ENCODE results near the gene SPAG6.

Gene SPAG6

DNA sequence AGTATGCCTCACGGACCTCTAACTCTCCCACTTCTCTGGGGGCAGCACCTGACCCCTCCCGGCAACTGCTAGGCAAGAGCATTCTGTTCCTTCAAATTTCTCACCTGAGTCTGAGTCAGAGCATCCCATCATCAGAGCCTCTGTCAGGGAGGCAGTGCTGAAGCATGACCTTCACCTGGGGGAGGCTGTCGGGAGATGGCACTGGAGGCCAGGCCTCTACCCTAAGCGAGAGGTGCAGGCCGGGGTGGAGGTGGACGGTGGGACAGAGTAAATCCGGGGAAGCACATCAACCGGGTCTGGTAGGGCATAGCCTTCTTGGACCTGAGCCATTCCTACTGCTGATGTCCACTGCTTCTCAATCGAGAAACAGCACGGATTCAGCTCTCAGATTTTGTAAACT is 90.4 kb downstream of the SPAG6 start:
- Histone ChIP-seq H3K27me3 (replicated peaks; ENCODE audit: control insufficient read depth, insufficient read depth, low read length) (no peaks in the 10 kb centered on the region), H3K36me3 (ENCODE audit: control insufficient read depth, insufficient read depth, low read length) (no peaks in the 10 kb centered on the region), H3K4me3 (replicated peaks; ENCODE audit: low read depth, low read length) (no peak overlapping the region)
- no peak for TF ChIP-seq CTCF (IDR thresholded peaks at IDR 0.05; ENCODE audit: insufficient read depth, low read length, poor library complexity, severe bottlenecking)
- no peak for DNase-seq (ENCODE audit: extremely low read depth, insufficient read length)

DNA sequence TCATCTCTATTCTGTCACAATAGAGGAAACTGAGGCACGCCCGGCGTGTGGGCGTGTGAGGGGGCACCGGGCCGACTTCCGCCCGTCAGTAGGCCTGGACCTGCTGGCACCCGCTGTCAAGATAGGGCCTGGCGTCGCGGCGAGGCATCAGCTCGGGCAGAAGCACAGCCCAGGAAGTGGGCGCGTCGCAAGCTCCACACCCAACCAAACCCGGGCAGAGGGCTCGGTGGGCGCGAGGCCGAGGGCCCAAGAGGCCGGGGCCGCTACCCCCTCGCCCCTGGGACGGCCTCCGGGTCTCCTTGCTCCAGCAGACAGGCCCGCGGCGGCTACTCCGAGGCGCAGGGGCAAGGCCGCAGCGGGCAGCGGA is 91.2 kb downstream of the SPAG6 start:
- DNase-seq (ENCODE audit: extremely low read depth, insufficient read length): no peak
- H3K27me3 ChIP-seq (replicated peaks; ENCODE audit: control insufficient read depth, insufficient read depth, low read length): no peaks in the 10 kb centered on the region
- TF ChIP-seq CTCF (IDR thresholded peaks at IDR 0.05; ENCODE audit: insufficient read depth, low read length, poor library complexity, severe bottlenecking): no peak
- peak overlapping the region; percentile 79 for H3K4me3 ChIP-seq (replicated peaks; ENCODE audit: low read depth, low read length)
- no peaks in the 10 kb centered on the region for H3K36me3 ChIP-seq (ENCODE audit: control insufficient read depth, insufficient read depth, low read length)

GRCh38 chr10:22436893-22437619 is 91.8 kb downstream of the SPAG6 start:
- Histone ChIP-seq H3K27me3 (replicated peaks; ENCODE audit: control insufficient read depth, insufficient read depth, low read length) (no peaks in the 10 kb centered on the region), H3K36me3 (ENCODE audit: control insufficient read depth, insufficient read depth, low read length) (no peaks in the 10 kb centered on the region), H3K4me3 (replicated peaks; ENCODE audit: low read depth, low read length) (peak overlapping the region; percentile 79)
- peak; percentile 32 for TF ChIP-seq CTCF (IDR thresholded peaks at IDR 0.05; ENCODE audit: insufficient read depth, low read length, poor library complexity, severe bottlenecking)
- DNase-seq (ENCODE audit: extremely low read depth, insufficient read length): peak; percentile 96

DNA sequence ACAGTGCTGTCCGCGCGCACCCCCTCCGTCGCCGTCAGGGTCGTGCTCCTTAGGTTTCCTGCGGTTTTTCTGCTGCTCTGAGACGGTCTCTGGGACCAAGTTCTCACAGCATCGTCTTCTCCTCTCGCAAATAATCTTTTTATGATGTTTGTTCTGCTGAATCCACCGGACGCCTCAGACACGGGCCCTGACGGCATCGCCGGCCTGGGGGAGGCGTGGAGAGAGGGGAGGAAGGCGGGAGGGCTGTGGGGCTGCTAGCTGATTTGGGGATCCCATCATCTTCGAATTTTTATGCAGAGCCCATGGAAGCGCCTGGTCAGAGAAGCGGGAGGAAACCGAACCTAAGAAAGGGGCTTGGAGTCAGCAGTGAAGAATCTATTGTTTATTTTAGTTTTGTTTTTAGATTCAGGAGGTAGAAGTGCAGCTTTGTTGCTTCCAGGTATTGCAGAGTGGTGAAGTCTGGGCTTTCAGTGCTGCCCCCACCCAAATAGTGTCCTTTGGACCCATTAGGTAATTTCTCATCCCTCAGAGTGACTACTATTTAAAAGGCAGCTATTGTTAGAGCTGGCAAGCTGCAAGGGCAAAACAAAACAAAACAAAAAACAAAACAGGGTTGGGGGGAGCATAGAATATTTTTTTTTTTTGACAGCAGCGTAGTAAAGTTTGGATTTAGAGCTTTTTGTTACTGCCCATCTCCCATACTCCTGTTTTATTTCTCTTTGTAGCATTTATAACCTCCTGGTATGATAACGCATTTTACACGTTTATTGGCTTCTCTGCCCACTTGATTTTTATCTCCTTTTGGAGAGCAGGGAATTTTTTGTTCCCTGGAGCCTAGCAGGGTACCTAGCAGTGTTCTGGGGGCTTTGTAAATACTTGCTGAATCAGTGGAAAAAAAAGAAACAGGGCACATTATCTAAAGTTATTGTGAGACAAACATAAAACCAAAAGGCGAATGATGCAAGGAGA is 92.6 kb downstream of the SPAG6 start:
- Histone ChIP-seq H3K4me3 (replicated peaks; ENCODE audit: low read depth, low read length) (peak overlapping the region; percentile 79), H3K27me3 (replicated peaks; ENCODE audit: control insufficient read depth, insufficient read depth, low read length) (no peaks in the 10 kb centered on the region), H3K36me3 (ENCODE audit: control insufficient read depth, insufficient read depth, low read length) (no peaks in the 10 kb centered on the region)
- no peak for DNase-seq (ENCODE audit: extremely low read depth, insufficient read length)
- no peak for TF ChIP-seq CTCF (IDR thresholded peaks at IDR 0.05; ENCODE audit: insufficient read depth, low read length, poor library complexity, severe bottlenecking)

GRCh38 chr10:22438711-22439110 is 93.4 kb downstream of the SPAG6 start:
- Histone ChIP-seq H3K36me3 (ENCODE audit: control insufficient read depth, insufficient read depth, low read length) (no peaks in the 10 kb centered on the region), H3K4me3 (replicated peaks; ENCODE audit: low read depth, low read length) (no peak overlapping the region), H3K27me3 (replicated peaks; ENCODE audit: control insufficient read depth, insufficient read depth, low read length) (no peaks in the 10 kb centered on the region)
- DNase-seq (ENCODE audit: extremely low read depth, insufficient read length): no peak
- TF ChIP-seq CTCF (IDR thresholded peaks at IDR 0.05; ENCODE audit: insufficient read depth, low read length, poor library complexity, severe bottlenecking): no peak

Measured in GM06990 (cell line).